Ovary (tissue), 9 donors: ENCODE data around the gene CDK7. TPM values are rescaled to one million over a fixed set of nuclear protein-coding genes. Genes with fewer than 3 reads are reported as not detected.
"Not testable (repeated sequence)": the region's sequence is repeated elsewhere in the genome, so short reads cannot be mapped to it uniquely, and the experiment has no call there.

Source experiments
- DNase-seq, 5 donors: peaks; one replicate each; pipeline ENCODE4 v3.0.0-alpha.2; 2019 to 2020
- H3K27ac ChIP-seq, 2 donors: fragments of 200-600 bp; one replicate each; pipeline versions ENCODE4 v1.5.1 to v1.8.0; 2019 to 2022
- H3K27me3 ChIP-seq: fragments of 200-600 bp; one replicate; pipeline ENCODE4 v1.8.0; 2022
- H3K36me3 ChIP-seq: fragments of 200-600 bp; sonication (generic); one replicate; pipeline ENCODE4 v1.5.1; 2019
- H3K4me1 ChIP-seq: one replicate; pipeline ENCODE4 v1.8.1; 2013; ENCODE audit warnings: mild to moderate bottlenecking, moderate library complexity; ENCODE audit not compliant: insufficient read depth
- H3K4me3 ChIP-seq: fragments of 200-600 bp; sonication (generic); one replicate; pipeline ENCODE4 v1.5.1; 2017
- H3K9me3 ChIP-seq, 2 donors: fragments of 200-600 bp in 1 of 2; sonication (generic) in 1 of 2; one replicate each; pipeline versions ENCODE4 v1.5.1 to v1.8.1; 2013 to 2019; ENCODE audit warnings: mild to moderate bottlenecking in 1 of 2, moderate library complexity in 1 of 2
- EP300 ChIP-seq: sonication (generic); formaldehyde crosslinking; IDR thresholded peaks from one replicate; pipeline ENCODE4 v1.6.1; 2017; ENCODE audit warnings: antibody characterized with exemption
- POLR2A ChIP-seq: fragments of 450-650 bp; IDR thresholded peaks from one replicate; pipeline ENCODE4 v1.6.1; 2017; ENCODE audit warnings: antibody characterized with exemption, mild to moderate bottlenecking, moderate library complexity
- WGBS, 3 donors: extraction: QIAGEN DNeasy Blood & Tissue Kit in 1 of 3; methylation state at CpG; one replicate each; pipeline versions ENCODE4 v1.1.5 to v1.1.7; 2013 to 2017; 5-methylcytosine and 5-hydroxymethylcytosine counted together
- intact Hi-C, 4 donors: fragments of 100-400 bp; cut with DNase I; formaldehyde crosslinking; loops; one replicate each; pipeline versions ENCODE4 v1.11.0 to v1.15.1; 2022 to 2023
- polyA plus RNA-seq, 2 donors: library from polyadenylated mRNA; stranded (reverse); fragments of 200-250 nt in 1 of 2; fragments of 350-450 nt in 1 of 2; fragmentation: Illumina TruSeq in 1 of 2; extraction: RNeasy Lipid Tissue Mini Kit (QIAGEN cat#74804) in 1 of 2; gene quantifications; one replicate each; pipeline ENCODE4 v1.2.3, GENCODE V29; 2013 to 2014
- total RNA-seq, 7 donors: library from RNA; depleted of rRNA in 2 of 7; stranded (reverse); fragments of >200 nt in 2 of 7; fragmentation: NEBNext Ultra II Directional in 3 of 7; extraction: Animal tissue kit (Norgen Biotek cat#: 25700) in 3 of 7; gene quantifications; one replicate each; pipeline versions ENCODE4 v1.1.0 to v1.2.4, GENCODE V29; 2016 to 2023
- TF ChIP-seq, protein P1 (sequence below), 3 donors: fragments of 450-650 bp in 2 of 3; fragments of 200-600 bp in 1 of 3; IDR thresholded peaks; one replicate each; pipeline versions ENCODE4 v1.5.1 to v1.8.0; 2016 to 2022; ENCODE audit warnings: antibody characterized with exemption in 3 of 3, mild to moderate bottlenecking in 1 of 3
- donor health status: DM: no; HTN: no; CAD: no; lungs with moderate emphysema.
- donor health status: DM: no; HTN: no; CAD: no.
- donor health status: Bipolar disorder and iron deficiency.
- donor health status: DM: yes; HTN: yes; CAD: no.
- donor health status: DM: no; HTN: no; CAD: no.
- donor health status: DM: yes; HTN: yes; CAD: no.

CDK7 gene
- total and polyA plus RNA-seq, 9 donors, result 8.3 to 20.1 (median 16.7) TPM

DNA sequence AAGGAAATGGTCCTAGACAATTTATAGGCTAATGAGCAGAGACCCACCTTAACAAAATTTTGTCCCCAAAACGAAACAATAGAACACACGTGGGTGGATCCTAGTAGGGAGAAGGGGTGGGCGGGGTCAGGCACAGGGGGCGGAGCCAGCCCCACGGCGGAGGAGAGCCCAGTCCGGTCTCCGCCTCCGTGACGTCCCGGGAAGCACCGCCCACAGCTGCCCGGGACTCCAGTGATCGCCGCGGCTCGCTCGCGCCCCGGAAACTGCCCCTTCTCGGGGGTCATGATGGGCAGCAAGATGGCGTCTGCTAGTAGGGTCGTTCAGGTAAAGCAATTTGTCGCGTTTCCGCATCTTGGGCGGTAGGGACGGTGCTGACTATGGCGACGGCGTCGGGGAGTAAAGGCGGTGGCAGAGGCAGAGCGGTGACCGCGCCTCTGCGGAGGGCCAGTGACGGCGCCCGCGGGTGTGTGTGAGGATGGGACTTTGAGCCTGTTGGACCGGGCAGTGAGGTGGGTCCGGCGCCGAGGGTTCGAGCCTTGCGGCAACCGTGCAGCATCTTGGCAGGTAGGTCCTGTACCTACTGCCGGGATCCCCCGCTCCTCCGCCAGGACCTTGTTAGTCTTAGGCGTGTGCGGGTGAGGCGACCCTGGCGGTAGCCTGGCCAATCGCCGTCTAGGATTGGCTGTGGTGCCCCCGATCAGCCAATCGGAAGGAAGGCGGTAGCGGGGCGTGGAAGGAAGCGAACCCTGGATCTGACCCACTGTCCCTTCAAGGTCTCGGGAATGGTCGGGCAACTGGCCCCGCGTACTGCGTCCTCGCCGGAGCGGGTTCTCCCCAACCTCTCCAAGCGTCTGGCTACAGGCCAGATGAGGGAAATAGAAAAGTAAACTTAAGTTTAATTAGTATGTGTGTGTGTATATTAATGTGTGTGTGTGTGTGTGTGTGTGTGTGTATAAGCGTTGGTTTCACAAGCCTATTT is 16.8 kb upstream of the CDK7 start:
- DNase-seq, result peak; percentile 97 to 99 (median 98)
- Histone ChIP-seq H3K27ac (peak overlapping the region; percentile 53 to 82), H3K4me3 (peak overlapping the region; percentile 89), H3K9me3 (no peaks in the 10 kb centered on the region), H3K4me1 (no peaks in the 10 kb centered on the region), H3K36me3 (no peaks in the 10 kb centered on the region), H3K27me3 (no peaks in the 10 kb centered on the region)
- WGBS, 3 donors, result 0 to 1% (median 1%) methylated on average over 52 to 73 of the region's 73 CpGs
- TF ChIP-seq, protein P1, sequence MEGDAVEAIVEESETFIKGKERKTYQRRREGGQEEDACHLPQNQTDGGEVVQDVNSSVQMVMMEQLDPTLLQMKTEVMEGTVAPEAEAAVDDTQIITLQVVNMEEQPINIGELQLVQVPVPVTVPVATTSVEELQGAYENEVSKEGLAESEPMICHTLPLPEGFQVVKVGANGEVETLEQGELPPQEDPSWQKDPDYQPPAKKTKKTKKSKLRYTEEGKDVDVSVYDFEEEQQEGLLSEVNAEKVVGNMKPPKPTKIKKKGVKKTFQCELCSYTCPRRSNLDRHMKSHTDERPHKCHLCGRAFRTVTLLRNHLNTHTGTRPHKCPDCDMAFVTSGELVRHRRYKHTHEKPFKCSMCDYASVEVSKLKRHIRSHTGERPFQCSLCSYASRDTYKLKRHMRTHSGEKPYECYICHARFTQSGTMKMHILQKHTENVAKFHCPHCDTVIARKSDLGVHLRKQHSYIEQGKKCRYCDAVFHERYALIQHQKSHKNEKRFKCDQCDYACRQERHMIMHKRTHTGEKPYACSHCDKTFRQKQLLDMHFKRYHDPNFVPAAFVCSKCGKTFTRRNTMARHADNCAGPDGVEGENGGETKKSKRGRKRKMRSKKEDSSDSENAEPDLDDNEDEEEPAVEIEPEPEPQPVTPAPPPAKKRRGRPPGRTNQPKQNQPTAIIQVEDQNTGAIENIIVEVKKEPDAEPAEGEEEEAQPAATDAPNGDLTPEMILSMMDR (IDR thresholded peaks at IDR 0.05), result peak in 2 of 3 donors; percentile 49 to 54
- TF ChIP-seq EP300 (no peak), POLR2A (peak; percentile 86)
- intact Hi-C loops, result no loop called here

DNA sequence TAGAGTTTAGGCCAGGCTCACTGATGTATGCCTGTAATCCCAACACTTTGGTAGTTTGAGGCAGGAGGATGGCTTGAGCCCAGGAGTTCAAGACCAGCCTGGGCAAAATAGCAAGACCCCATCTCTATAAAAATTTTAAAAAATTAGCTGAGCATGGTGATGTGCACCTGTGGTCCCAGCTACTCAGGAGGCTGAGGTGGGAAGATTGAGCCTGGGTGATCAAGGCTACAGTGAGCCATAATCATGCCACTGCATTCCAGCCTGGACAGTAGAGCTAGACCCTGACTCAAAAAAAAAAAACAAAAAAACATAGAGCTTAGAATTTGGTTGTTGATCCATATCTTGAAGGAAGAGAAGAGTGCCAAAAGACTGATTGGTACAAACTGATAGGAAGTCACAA is 14.7 kb upstream of the CDK7 start:
- intact Hi-C loops, result no loop called here
- Histone ChIP-seq H3K4me1 (peaks cover 1% of the 10 kb centered on the region), H3K36me3 (no peaks in the 10 kb centered on the region), H3K9me3 (no peaks in the 10 kb centered on the region), H3K27ac (no peak overlapping the region), H3K4me3 (no peak overlapping the region), H3K27me3 (no peaks in the 10 kb centered on the region)
- TF ChIP-seq, protein P1 (IDR thresholded peaks at IDR 0.05), result no peak
- TF ChIP-seq POLR2A (no peak), EP300 (no peak)
- no peak for DNase-seq

DNA sequence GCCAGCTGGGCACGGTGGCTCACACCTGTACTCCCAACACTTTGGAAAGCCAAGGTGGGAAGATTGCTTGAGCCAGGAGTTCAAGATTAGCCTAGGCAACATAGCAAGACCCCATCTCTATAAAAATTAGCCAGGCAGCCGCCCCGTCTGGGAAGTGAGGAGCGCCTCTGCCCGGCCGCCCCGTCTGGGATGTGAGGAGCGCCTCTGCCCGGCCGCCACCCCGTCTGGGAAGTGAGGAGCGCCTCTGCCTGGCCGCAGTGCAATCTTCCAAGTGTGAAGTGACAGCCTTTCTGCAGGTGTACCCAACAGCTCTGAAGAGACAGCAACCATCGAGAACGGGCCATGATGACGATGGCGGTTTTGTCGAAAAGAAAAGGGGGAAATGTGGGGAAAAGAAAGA is 14.3 kb upstream of the CDK7 start:
- H3K27me3 ChIP-seq, H3K27ac ChIP-seq, DNase-seq, H3K4me1 ChIP-seq, H3K4me3 ChIP-seq, H3K36me3 ChIP-seq, intact Hi-C loops, H3K9me3 ChIP-seq: not testable (repeated sequence)
- 95 to 97% (median 96%) methylated on average over 18 of the region's 18 CpGs for WGBS, 3 donors

DNA sequence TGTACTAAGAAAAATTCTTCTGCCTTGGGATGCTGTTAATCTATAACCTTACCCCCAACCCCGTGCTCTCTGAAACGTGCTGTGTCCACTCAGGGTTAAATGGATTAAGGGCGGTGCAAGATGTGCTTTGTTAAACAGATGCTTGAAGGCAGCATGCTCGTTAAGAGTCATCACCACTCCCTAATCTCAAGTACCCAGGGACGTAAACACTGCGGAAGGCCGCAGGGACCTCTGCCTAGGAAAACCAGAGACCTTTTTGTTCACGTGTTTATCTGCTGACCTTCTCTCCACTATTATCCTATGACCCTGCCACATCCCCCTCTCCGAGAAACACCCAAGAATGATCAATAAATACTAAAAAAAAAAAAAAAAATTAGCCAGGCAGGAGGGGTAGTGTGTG is 13.9 kb upstream of the CDK7 start:
- H3K27me3 ChIP-seq, intact Hi-C loops, H3K4me3 ChIP-seq, H3K9me3 ChIP-seq, H3K4me1 ChIP-seq, H3K27ac ChIP-seq, DNase-seq, H3K36me3 ChIP-seq: not testable (repeated sequence)
- WGBS, 3 donors, result 85 to 89% (median 86%) methylated on average over 9 of the region's 9 CpGs

DNA sequence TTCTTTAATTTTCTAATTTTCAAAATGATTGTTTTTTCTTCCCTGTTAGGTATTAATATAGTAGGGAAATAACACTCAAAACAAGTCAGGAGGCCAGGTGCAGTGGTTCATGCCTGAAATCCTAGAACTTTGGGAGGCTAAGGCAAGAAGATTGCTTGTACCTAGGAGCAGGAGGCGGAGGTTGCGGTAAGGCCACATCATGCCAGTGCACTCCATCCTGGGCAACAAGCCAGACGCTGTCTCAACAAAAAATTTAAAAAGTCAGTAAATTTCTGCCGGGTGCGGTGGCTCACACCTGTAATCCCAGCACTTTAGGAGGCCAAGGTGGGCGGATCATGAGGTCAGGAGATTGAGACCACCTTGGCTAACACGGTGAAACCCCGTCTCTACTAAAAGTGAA is 10.2 kb upstream of the CDK7 start:
- no peak for DNase-seq
- Histone ChIP-seq H3K9me3 (no peaks in the 10 kb centered on the region), H3K27ac (no peak overlapping the region), H3K4me1 (peaks cover 1% of the 10 kb centered on the region), H3K27me3 (no peaks in the 10 kb centered on the region), H3K4me3 (no peak overlapping the region), H3K36me3 (no peaks in the 10 kb centered on the region)
- intact Hi-C loops, result no loop called here
- 92 to 93% (median 92%) methylated on average over 8 of the region's 8 CpGs for WGBS, 3 donors
- no peak for TF ChIP-seq EP300
- no peak for TF ChIP-seq POLR2A
- TF ChIP-seq, protein P1 (IDR thresholded peaks at IDR 0.05), result no peak
